Pons (tissue), 1 donor: Measurements from ENCODE around the gene RBM44.
"Not testable (repeated sequence)": the region's sequence is repeated elsewhere in the genome, so short reads cannot be mapped to it uniquely, and the experiment has no call there.

ENCODE experiments used
- DNase-seq: peaks from one replicate; pipeline ENCODE4 v3.0.0-alpha.2; 2016; ENCODE audit warnings: low spot score

RBM44 gene, protein sequence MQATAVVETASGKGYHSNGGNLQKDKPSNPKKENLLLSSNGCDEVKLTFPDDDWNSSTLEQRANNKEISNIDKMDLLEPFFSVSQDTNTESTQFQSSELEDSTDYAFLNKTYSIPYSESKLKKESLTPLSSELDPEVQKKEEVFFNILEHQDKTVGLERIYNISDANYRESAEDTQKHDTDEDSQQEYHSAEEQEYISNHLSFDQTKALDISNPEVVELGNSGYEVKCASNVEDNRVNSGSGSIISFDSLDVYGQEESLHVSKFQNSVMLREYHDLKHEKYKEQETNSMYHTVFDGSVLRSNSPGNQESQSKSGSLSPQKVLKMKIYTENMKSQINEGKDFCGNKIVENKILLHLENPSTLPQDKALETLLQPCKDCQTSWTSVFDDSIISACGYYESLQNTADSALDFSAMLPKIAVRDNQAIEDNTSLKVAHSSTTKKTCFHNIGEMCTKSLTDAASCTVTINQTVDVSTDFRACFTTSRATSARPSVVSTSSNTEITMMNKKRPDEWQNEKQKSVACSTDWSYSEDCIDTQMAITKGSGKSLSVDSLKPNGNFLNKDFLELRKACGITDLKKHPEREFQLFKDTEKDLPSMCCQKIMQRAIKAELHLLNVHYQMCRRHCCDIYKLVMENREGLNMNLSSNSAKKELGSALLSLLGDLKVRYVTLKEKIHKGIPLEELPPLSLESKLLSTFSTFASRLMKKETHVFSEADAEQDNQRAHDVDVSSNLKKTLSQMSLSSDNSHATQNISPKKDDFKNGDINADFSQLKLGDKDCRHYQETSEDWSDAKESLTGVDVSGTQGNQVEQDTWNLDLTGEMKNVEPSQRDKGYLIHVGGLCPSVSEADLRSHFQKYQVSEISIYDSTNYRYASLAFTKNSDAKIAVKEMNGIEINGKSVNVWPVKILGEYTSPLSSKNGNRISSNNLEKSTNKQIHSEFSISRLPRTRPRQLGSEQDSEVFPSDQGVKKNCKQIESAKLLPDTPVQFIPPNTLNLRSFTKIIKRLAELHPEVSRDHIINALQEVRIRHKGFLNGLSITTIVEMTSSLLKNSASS

DNA sequence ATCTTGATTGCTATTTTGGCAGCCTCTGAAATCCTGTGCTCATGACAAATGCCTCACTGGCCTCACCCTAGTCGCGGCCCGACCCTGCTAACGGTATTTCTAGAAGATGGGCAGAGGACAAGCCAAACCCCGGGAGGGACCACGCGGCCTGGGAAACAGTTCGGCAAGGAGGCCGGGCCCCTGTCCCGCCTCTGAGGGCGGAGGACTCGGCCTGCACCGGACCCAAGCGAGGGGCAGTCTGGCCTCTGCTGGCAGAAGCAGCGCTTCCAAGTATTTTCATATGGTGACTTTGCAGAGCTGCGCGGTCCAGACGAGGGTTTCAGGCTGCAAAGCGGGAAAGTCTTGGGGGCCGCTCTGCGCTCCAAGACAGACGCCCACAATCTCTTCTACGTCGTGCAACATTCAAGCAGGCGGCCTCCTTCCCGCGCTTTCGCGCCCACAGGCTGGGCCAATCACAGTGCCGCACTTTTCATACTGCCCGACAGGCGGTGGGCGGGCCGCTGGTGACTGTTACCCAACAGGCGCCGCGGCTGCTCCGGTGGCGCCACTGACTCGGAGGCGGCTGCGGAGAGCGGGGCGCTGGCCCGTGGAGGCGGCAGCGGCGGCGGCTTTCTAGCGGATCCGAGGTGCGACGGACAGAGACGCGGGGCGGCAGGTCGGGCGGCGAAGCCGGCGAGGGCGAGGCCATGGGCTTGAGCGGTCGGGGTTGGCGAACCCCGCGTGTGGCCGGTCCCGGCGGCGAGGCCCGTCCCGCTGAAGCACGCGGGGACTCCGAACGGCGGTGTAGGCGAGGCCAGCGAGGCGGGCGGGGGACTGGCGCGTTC lies at the start of gene RBM44:
Gene RBM44, plus strand, starts transcription at position 544 of the 824 bp plus-strand sequence. CDS start 14,831 bp downstream, outside the sequence.
- no peak for DNase-seq

DNA sequence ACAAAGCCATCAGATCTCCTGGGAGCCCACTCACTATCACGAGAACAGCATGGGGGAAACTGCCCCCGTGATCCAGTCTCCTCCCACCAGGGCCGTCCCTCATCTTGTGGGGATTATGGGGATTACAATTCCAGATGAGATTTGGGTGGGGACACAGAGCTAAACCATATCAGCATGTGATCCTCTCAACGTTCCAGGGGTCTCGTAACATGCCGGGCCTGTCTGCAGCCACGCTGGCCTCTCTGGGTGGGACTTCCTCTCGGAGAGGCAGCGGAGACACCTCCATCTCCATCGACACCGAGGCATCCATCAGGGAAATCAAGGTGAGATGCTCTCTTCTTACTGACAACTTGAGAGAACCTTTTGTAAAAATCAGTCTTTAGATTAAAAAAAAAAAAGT lies 49.6 kb upstream of the RBM44 start:
- DNase-seq, result no peak

DNA sequence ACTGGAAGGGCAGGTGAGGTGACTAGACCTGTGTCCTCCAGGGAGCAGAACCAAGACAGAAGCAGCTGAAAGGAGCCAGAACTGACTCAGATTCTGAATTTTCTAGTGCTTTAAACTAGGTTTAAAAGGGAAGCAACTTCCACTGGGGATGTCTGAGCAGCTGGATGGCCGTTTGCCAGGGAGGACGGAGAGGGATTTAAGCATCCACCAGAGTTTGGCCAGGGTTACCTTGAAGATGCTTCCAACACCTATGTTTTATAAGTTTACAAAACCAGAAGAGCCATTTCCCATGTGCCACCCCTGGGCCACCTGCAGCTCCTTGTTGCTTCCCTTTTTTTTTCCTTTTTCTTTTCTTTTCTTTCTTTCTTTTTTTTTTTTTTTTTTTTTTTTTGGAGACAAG lies 48.6 kb upstream of the RBM44 start:
- no peak for DNase-seq

GRCh38 chr2:237750441-237750840 lies 48.1 kb upstream of the RBM44 start:
- DNase-seq, result not testable (repeated sequence)

DNA sequence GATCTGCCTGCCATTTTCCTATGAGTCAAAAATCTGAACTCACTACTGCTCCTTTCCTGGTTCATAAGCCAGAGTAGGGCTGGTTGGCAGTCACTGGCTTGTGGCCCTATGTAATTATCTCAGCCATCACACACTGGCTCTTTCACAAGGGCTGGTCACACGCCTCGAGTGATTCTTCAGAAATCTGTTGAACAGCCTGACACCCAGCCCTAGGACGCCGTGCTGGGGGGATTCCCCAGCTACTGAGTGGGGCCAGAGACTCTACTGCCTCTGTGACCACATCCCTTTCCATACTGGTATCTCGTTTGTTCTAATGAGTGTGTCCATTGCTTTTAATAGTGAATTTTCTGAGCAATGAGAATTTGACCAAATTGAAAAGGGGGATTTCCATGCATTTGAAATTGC lies 45.8 kb upstream of the RBM44 start:
- DNase-seq, result peak; percentile 28

DNA sequence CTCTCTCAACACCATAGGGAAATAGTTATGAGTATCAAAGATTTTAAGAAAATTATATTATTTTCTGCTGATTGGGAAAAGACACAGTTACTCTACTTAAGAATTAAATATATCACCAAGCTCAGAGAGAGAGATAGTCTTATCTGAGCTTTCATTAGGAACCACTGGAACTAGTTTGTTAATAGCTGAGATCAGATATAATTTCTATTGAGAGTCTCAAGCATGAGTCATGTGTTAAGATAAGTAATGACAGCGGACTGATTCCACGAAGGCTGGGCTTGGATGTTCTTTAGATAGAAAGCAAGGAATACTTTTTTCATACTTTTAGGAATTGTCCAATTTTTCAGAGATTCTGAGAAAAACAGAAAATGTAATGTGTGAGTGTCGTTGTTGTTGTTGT lies 44.4 kb upstream of the RBM44 start:
- no peak for DNase-seq

DNA sequence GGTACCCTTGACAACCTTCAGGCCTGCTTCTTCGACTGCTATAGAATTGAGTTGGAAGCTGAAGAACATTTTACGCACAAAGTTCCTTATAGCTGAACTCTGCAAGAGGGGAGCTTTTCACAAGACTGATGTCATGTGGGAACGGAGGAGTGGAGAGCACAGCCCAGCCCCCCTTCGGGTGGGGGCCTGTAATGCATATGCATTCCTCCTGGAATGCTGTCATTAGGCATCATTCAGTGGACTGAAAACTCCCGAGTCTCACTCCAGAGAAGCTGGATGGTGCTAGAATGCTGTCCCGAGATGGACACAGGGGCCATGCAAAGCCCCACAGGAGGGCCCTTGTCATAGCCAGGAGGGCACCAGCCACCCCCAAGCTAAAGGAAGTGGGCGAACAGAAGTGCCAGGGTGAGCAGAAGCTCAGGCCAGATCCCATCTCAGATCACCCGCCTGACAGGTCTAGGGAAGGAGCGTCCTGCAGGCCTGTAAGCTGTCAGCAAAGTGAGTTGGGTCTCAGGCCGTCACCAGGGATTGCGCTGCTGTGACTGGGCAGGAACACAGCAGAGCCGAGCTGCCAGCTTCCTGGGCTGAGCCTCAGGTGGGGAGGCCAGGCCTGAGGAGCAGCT lies 43.8 kb upstream of the RBM44 start:
- no peak for DNase-seq

DNA sequence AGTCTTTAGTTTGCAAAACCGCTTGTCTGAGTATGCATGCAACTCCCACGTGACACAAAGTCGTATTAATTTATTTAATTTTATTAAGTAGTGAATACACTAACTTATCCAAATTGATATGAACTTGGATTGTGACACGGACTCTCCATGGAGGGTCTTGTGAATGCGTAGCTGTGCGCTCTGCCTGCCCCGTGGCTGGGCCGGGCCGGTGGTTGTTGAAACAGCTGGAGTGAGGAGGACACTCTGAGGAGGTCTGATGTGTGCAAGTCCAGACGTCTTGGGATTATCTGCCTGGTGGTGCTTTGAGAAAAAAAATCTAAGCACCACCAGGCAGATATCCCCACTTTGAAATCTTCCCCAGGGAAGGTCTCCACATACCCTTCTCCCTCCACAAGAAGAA lies 41.0 kb upstream of the RBM44 start:
- DNase-seq, result no peak

DNA sequence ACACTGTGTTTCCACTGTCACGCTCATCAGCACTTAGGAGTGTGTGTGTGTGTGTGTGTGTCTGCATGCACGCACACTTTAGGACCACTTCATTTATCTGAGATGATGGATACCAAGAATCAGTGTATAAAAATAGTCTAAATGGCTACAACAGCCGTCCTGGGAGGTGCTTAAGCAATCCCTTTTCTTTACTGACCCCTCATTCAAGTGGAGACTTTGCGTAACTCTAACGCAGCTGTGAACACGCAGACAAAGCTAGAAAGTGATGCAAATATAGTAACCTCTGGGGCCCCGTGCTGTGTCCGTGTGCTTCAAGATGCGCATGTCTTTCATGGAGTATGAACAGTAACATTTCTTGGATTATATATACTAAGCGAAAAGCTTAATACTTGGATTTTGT lies 40.4 kb upstream of the RBM44 start:
- no peak for DNase-seq

DNA sequence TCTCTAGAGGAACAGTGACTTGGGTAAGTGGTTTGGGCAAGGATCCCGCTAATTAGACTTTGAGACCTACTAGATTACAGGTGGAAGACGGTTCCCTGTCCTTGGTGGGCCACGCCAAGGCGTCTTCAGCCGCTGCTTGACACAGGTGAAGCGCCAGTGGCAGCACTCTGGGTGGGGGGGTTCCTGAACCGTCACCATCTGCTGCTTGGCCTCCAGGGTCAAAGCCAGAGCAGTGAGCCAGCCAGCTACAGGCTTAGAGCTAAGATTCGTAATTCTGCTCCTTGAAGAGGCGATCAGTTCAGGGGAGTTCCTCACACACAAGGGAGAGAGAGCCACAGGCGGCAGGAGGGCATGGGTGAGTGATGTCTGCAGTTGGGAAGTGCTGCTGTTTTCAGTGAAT lies 39.4 kb upstream of the RBM44 start:
- no peak for DNase-seq

DNA sequence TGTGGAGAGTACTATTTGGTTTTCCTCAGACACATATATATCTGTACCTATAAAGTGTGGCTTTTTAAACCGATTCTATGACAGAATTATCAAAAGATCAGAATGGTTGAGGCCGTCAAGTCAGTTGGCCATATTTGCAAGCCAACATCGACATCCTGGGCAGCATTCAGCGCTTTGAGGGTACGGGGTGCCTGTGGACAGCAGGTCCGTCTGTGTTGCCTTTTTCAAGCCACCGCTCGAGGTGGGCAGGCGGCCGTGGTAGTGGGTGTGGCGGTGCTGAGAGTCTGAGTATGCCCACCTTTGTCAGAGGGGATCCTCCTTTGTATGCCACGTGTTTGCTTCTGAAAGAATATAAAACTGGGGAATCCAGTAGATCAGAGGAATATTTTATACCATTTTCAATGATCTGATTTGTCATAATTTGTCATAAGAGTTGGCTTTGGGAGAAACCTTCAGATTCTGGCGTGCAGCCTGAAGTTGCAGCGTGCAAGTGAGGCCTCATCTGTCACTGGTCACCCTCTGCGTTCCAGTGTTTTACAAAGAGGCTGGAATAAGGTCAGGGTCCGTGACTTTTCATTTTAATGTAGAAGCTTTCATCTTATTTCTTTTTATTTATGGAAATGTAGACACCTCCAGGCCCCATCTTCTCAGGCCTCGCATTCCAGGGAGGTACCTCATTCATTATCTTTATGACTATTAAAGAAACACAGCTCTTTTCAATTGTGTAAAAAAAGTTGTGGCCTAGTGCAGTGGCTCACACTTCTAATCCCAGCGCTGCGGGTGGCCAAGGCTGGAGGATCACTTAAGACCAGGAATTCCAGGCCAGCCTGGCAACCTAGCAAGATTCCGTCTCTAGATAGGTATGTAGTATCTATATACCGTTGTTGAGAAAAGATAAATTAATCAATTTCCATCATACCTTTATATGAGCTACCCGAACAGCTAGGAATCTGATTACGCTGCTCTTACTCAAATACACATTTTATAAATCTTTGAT lies 37.8 kb upstream of the RBM44 start:
- no peak for DNase-seq

- not testable (repeated sequence) for DNase-seq
These were observed 36.0 kb upstream of the RBM44 start for GRCh38 chr2:237762291-237763182.

DNA sequence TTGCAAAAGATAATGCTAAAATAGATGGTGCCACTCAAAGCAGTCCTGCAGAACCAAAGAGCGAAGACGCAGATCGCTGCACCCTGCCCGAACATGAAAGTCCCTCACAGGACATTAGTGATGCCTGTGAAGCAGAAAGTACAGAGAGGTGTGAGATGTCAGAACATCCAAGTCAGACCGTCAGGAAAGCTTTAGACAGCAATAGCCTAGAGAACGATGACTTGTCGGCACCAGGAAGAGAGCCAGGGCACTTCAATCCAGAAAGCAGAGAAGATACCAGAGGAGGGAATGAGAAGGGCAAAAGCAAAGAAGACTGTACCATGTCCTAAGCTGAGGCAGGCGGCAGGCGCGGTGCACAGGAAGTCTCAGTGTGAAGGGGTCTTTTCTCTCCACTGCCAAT lies 34.8 kb upstream of the RBM44 start:
- DNase-seq, result no peak

GRCh38 chr2:237765122-237765521 lies 33.5 kb upstream of the RBM44 start:
- DNase-seq, result not testable (repeated sequence)

- DNase-seq, result no peak
These were observed 32.7 kb upstream of the RBM44 start for GRCh38 chr2:237765875-237766274.

- DNase-seq, result no peak
These were observed 32.2 kb upstream of the RBM44 start for GRCh38 chr2:237766340-237766739.

- no peak for DNase-seq
These were observed 26.1 kb upstream of the RBM44 start for GRCh38 chr2:237772513-237772912.

- DNase-seq, result no peak
These were observed 24.8 kb upstream of the RBM44 start for GRCh38 chr2:237773826-237774225.
